SK-N-MC (cell line): Measurements from ENCODE around the gene ZMIZ1.
A peak's percentile ranks its signal among the peaks of the same experiment; 100 is the strongest.

Experiments
- DNase-seq: peaks from one replicate; pipeline ENCODE4 v3.0.0-alpha.2; 2011; ENCODE audit warnings: low read depth, low spot score
- H3K27ac ChIP-seq: fragments of 200-600 bp; sonication (generic); 2 replicates; pipeline ENCODE4 v1.5.1; 2016; ENCODE audit warnings: mixed run types
- H3K36me3 ChIP-seq: fragments of 200-600 bp; sonication (generic); 2 replicates; pipeline ENCODE4 v1.6.1; 2017; ENCODE audit warnings: antibody characterized with exemption, low read length, mixed read lengths; ENCODE audit not compliant: insufficient read depth
- H3K4me3 ChIP-seq: fragments of 200-600 bp; sonication (generic); 2 replicates; pipeline ENCODE4 v1.5.1; 2016
- H3K9ac ChIP-seq: fragments of 200-600 bp; sonication (generic); 2 replicates; pipeline ENCODE4 v1.8.0; 2017; ENCODE audit warnings: mixed run types, mixed read lengths; ENCODE audit not compliant: insufficient read length
- H3K9me3 ChIP-seq: fragments of 200-600 bp; sonication (generic); 2 replicates; pipeline ENCODE4 v1.6.1; 2017; ENCODE audit warnings: low read depth, mild to moderate bottlenecking, antibody characterized with exemption, low read length, moderate library complexity, mixed read lengths
- EZH2 ChIP-seq: fragments of 200-600 bp; sonication (generic); IDR thresholded peaks from one replicate; pipeline ENCODE4 v1.6.1; 2017; ENCODE audit warnings: antibody characterized with exemption
- FOXP2 ChIP-seq: optimal IDR thresholded peaks from 2 replicates; pipeline ENCODE3; 2011; ENCODE audit warnings: mild to moderate bottlenecking, moderate library complexity; ENCODE audit not compliant: insufficient read depth; ENCODE audit errors: extremely low read length, control extremely low read depth
- POLR2AphosphoS5 ChIP-seq: IDR thresholded peaks from 2 replicates; pipeline ENCODE4 v1.6.1; 2012; ENCODE audit warnings: mild to moderate bottlenecking, low read depth, low read length, borderline replicate concordance

Gene ZMIZ1

GRCh38 chr10:79346012-79346340, 277.2 kb downstream of the ZMIZ1 start:
- no peak for DNase-seq
- H3K9me3 ChIP-seq: no peaks in the 10 kb centered on the region
- TF ChIP-seq FOXP2 (no peak), POLR2AphosphoS5 (no peak), EZH2 (no peak)
- peaks cover 21% of the 10 kb centered on the region; the same call in 1 of the 2 replicates for H3K36me3 ChIP-seq
- no peak overlapping the region for H3K9ac ChIP-seq
- H3K27ac ChIP-seq: no peak overlapping the region
- H3K4me3 ChIP-seq: no peak overlapping the region

GRCh38 chr10:79346388-79347225, 277.8 kb downstream of the ZMIZ1 start:
- Histone ChIP-seq H3K27ac (no peak overlapping the region), H3K9me3 (no peaks in the 10 kb centered on the region), H3K9ac (no peak overlapping the region), H3K4me3 (peak overlapping the region; percentile 82), H3K36me3 (peaks cover 24% of the 10 kb centered on the region; the same call in 1 of the 2 replicates)
- no peak for DNase-seq
- TF ChIP-seq EZH2: no peak
- TF ChIP-seq POLR2AphosphoS5: no peak
- TF ChIP-seq FOXP2: no peak

- H3K9me3 ChIP-seq: no peaks in the 10 kb centered on the region
- H3K27ac ChIP-seq: peak within 1 kb of the TSS; percentile 62
- DNase-seq: peak; percentile 3
- H3K4me3 ChIP-seq: peak within 1 kb of the TSS; percentile 82
- TF ChIP-seq POLR2AphosphoS5: peak; percentile 76; the same call in 1 of the 2 replicates
- TF ChIP-seq FOXP2: no peak
- no peak for TF ChIP-seq EZH2
- H3K36me3 ChIP-seq: peaks cover 32% of the 10 kb centered on the region; the same call in 1 of the 2 replicates
- peak within 1 kb of the TSS; percentile 92 for H3K9ac ChIP-seq
Observed at GRCh38 chr10:79347226-79347893, 278.6 kb downstream of the ZMIZ1 start, which contains the start of gene PPIF. PPIF (plus strand) TSS chr10:79347469; CDS start chr10:79347549, 80 bp downstream.

- DNase-seq: no peak
- TF ChIP-seq FOXP2 (no peak), EZH2 (no peak), POLR2AphosphoS5 (no peak)
- Histone ChIP-seq H3K9me3 (no peaks in the 10 kb centered on the region), H3K27ac (peak overlapping the region; percentile 62), H3K4me3 (peak overlapping the region; percentile 82), H3K9ac (peak overlapping the region; percentile 92), H3K36me3 (peaks cover 39% of the 10 kb centered on the region; the same call in 1 of the 2 replicates)
Observed at GRCh38 chr10:79347894-79348639, 279.3 kb downstream of the ZMIZ1 start.

- H3K9ac ChIP-seq: peak overlapping the region; percentile 92
- no peak overlapping the region for H3K27ac ChIP-seq
- no peak for DNase-seq
- H3K9me3 ChIP-seq: no peaks in the 10 kb centered on the region
- TF ChIP-seq EZH2 (no peak), FOXP2 (no peak), POLR2AphosphoS5 (no peak)
- H3K4me3 ChIP-seq: peak overlapping the region; percentile 82
- peaks cover 44% of the 10 kb centered on the region; the same call in 1 of the 2 replicates for H3K36me3 ChIP-seq
Observed at GRCh38 chr10:79348640-79348988, 279.8 kb downstream of the ZMIZ1 start.

GRCh38 chr10:79349072-79349491, 280.3 kb downstream of the ZMIZ1 start:
- Histone ChIP-seq H3K9ac (peak overlapping the region; percentile 92), H3K36me3 (peaks cover 49% of the 10 kb centered on the region; the same call in 1 of the 2 replicates), H3K4me3 (peak overlapping the region; percentile 82; the same call in 1 of the 2 replicates), H3K9me3 (no peaks in the 10 kb centered on the region), H3K27ac (no peak overlapping the region)
- TF ChIP-seq POLR2AphosphoS5: no peak
- TF ChIP-seq FOXP2: no peak
- TF ChIP-seq EZH2: no peak
- no peak for DNase-seq

GRCh38 chr10:79349766-79350406, 281.1 kb downstream of the ZMIZ1 start:
- H3K4me3 ChIP-seq: no peak overlapping the region
- TF ChIP-seq POLR2AphosphoS5 (no peak), FOXP2 (no peak), EZH2 (no peak)
- peaks cover 57% of the 10 kb centered on the region; the same call in 1 of the 2 replicates for H3K36me3 ChIP-seq
- no peak for DNase-seq
- H3K9ac ChIP-seq: no peak overlapping the region
- H3K27ac ChIP-seq: no peak overlapping the region
- no peaks in the 10 kb centered on the region for H3K9me3 ChIP-seq
